ENCODE data around the gene VNN1.

DNA sequence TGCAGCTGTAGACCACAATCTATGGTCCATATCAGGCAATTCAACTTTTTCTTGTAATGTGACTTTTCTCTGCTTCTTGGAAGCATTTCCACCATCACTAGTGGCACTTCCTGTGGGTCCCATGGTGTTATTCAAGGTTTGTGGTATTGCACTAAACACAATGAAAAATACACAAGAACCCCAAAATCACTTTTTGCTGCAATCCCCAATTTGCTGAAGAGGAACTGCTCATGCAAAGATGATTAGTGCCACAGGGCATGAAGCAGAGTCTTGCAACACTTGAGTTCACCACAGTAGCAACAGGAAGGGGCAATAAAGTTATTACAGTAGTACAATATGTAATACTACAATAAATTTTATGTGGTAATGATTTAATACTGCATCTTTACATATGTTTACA is 38.1 kb downstream of the VNN1 start:
- TF ChIP-seq, protein P1, sequence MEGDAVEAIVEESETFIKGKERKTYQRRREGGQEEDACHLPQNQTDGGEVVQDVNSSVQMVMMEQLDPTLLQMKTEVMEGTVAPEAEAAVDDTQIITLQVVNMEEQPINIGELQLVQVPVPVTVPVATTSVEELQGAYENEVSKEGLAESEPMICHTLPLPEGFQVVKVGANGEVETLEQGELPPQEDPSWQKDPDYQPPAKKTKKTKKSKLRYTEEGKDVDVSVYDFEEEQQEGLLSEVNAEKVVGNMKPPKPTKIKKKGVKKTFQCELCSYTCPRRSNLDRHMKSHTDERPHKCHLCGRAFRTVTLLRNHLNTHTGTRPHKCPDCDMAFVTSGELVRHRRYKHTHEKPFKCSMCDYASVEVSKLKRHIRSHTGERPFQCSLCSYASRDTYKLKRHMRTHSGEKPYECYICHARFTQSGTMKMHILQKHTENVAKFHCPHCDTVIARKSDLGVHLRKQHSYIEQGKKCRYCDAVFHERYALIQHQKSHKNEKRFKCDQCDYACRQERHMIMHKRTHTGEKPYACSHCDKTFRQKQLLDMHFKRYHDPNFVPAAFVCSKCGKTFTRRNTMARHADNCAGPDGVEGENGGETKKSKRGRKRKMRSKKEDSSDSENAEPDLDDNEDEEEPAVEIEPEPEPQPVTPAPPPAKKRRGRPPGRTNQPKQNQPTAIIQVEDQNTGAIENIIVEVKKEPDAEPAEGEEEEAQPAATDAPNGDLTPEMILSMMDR (conservative IDR thresholded peaks at IDR 0.05) = no peak
- TF ChIP-seq ZFX (IDR thresholded peaks at IDR 0.05) = no peak

All from C4-2B (cell line).